ENCODE measurements around the gene METTL16. TPM values are rescaled to one million over a fixed set of nuclear protein-coding genes. Genes with fewer than 3 reads are reported as not detected.

Gene METTL16
- total and polyA plus RNA-seq, 2 donors (not counting 1 experiment from before 2014, with no cell fraction given), result 19.2 to 56.5 TPM

- Histone ChIP-seq H3K79me2 (ENCODE audit: control insufficient read depth, insufficient read depth, low read length) (peaks cover 26% of the 10 kb centered on the region), H3K27me3 (replicated peaks in 1 of 4; ENCODE audit: control extremely low read depth in 1 of 4, control insufficient read depth in 3 of 4, insufficient read depth in 4 of 4, low read length in 3 of 4) (no peaks in the 10 kb centered on the region), H3K9ac (ENCODE audit: low read length) (no peak overlapping the region), H3K9me3 (ENCODE audit: control extremely low read depth in 1 of 3, control insufficient read depth in 2 of 3, insufficient read depth in 1 of 3, low read length in 2 of 3) (no peaks in the 10 kb centered on the region), H3K4me2 (replicated peaks; ENCODE audit: low read depth, low read length, poor library complexity, severe bottlenecking) (no peak overlapping the region), H3K4me1 (ENCODE audit: control insufficient read depth in 2 of 2, insufficient read depth in 2 of 2, low read length in 2 of 2) (peaks cover 0 to 2% of the 10 kb centered on the region in 2 donors), H4K20me1 (ENCODE audit: control insufficient read depth, insufficient read depth, low read length, poor library complexity, severe bottlenecking) (peaks cover 6% of the 10 kb centered on the region), H3K27ac (ENCODE audit: low read length in 2 of 2) (no peak overlapping the region), H2AFZ (ENCODE audit: insufficient read depth, low read depth, low read length, poor library complexity, severe bottlenecking) (no peak overlapping the region), H3K36me3 (replicated peaks in 1 of 2; ENCODE audit: control extremely low read depth in 1 of 2, control insufficient read depth in 1 of 2, extremely low read depth in 1 of 2, insufficient read depth in 2 of 2, low read length in 1 of 2) (peaks cover 22 to 60% of the 10 kb centered on the region in 2 experiments), H3K4me3 (ENCODE audit: control extremely low read depth in 1 of 5, extremely low read depth in 1 of 5, insufficient read depth in 1 of 5, low read depth in 2 of 5, low read length in 4 of 5) (no peak overlapping the region)
- DNase-seq (no peak), ATAC-seq (ENCODE audit: low read depth) (no peak)
- peaks cover 11% of the 10 kb centered on the region for H3K4me1 Mint-ChIP-seq
- no peak overlapping the region for H3K27ac Mint-ChIP-seq
- H3K27me3 Mint-ChIP-seq, result no peaks in the 10 kb centered on the region
- no peaks in the 10 kb centered on the region for H3K9me3 Mint-ChIP-seq (ENCODE audit: insufficient read depth)
- 99% methylated on average over 9 of the region's 9 CpGs for WGBS (ENCODE audit: insufficient coverage)
- POLR2A ChIA-PET, result no interaction called here
- no peak overlapping the region for H3K4me3 Mint-ChIP-seq
- no peak for TF ChIP-seq CTCF (IDR thresholded peaks at IDR 0.05)
- no peak for TF ChIP-seq EZH2 (IDR thresholded peaks at IDR 0.05; ENCODE audit: borderline replicate concordance, insufficient read depth, low read depth, low read length, poor library complexity, severe bottlenecking)
- intact Hi-C loops (cut with micrococcal nuclease), result no loop called here
- CTCF ChIA-PET, result interaction anchor here (0.9 kb wide), 1 partner anchor 58 kb away, joined by 3 read pairs; no protein-coding TSS in a partner anchor
These were observed 37.3 kb downstream of the METTL16 start for GRCh38 chr17:2474371-2474770.

- TF ChIP-seq EZH2 (IDR thresholded peaks at IDR 0.05; ENCODE audit: borderline replicate concordance, insufficient read depth, low read depth, low read length, poor library complexity, severe bottlenecking) (no peak), CTCF (IDR thresholded peaks at IDR 0.05) (no peak)
- H3K36me3 ChIP-seq (replicated peaks in 1 of 2; ENCODE audit: control extremely low read depth in 1 of 2, control insufficient read depth in 1 of 2, extremely low read depth in 1 of 2, insufficient read depth in 2 of 2, low read length in 1 of 2), result peaks cover 11 to 49% of the 10 kb centered on the region in 2 experiments
These were observed 43.4 kb downstream of the METTL16 start for GRCh38 chr17:2468270-2468669.

More at GRCh38 chr17:2468270-2468669, 43.4 kb downstream of the METTL16 start:
- 89% methylated on average over 1 of the region's 4 CpGs for WGBS (ENCODE audit: insufficient coverage)
- H3K4me3 ChIP-seq (ENCODE audit: control extremely low read depth in 1 of 5, extremely low read depth in 1 of 5, insufficient read depth in 1 of 5, low read depth in 2 of 5, low read length in 4 of 5), result no peak overlapping the region
- H3K27ac Mint-ChIP-seq, result no peak overlapping the region
- H3K9me3 Mint-ChIP-seq (ENCODE audit: insufficient read depth), result no peaks in the 10 kb centered on the region
- H3K4me2 ChIP-seq (replicated peaks; ENCODE audit: low read depth, low read length, poor library complexity, severe bottlenecking), result no peak overlapping the region
- no peak overlapping the region for H3K9ac ChIP-seq (ENCODE audit: low read length)
- no peaks in the 10 kb centered on the region for H3K9me3 ChIP-seq (ENCODE audit: control extremely low read depth in 1 of 3, control insufficient read depth in 2 of 3, insufficient read depth in 1 of 3, low read length in 2 of 3)
- no peaks in the 10 kb centered on the region for H3K4me1 Mint-ChIP-seq
- no peak for DNase-seq
- ATAC-seq (ENCODE audit: low read depth), result no peak
- H3K27me3 Mint-ChIP-seq, result no peaks in the 10 kb centered on the region
- POLR2A ChIA-PET, result no interaction called here
- intact Hi-C loops (cut with micrococcal nuclease), result no loop called here
- no peaks in the 10 kb centered on the region for H3K4me1 ChIP-seq (ENCODE audit: control insufficient read depth in 2 of 2, insufficient read depth in 2 of 2, low read length in 2 of 2)
- H3K27ac ChIP-seq (ENCODE audit: low read length in 2 of 2), result no peak overlapping the region
- CTCF ChIA-PET, result no interaction called here
- H3K4me3 Mint-ChIP-seq, result no peak overlapping the region
- peaks cover 9% of the 10 kb centered on the region for H4K20me1 ChIP-seq (ENCODE audit: control insufficient read depth, insufficient read depth, low read length, poor library complexity, severe bottlenecking)
- H2AFZ ChIP-seq (ENCODE audit: insufficient read depth, low read depth, low read length, poor library complexity, severe bottlenecking), result no peak overlapping the region
- H3K79me2 ChIP-seq (ENCODE audit: control insufficient read depth, insufficient read depth, low read length), result peaks cover 6% of the 10 kb centered on the region
- no peaks in the 10 kb centered on the region for H3K27me3 ChIP-seq (replicated peaks in 1 of 4; ENCODE audit: control extremely low read depth in 1 of 4, control insufficient read depth in 3 of 4, insufficient read depth in 4 of 4, low read length in 3 of 4)

Data from B cell (primary cell).